ENCODE measurements around the gene LUM.

LUM gene, protein sequence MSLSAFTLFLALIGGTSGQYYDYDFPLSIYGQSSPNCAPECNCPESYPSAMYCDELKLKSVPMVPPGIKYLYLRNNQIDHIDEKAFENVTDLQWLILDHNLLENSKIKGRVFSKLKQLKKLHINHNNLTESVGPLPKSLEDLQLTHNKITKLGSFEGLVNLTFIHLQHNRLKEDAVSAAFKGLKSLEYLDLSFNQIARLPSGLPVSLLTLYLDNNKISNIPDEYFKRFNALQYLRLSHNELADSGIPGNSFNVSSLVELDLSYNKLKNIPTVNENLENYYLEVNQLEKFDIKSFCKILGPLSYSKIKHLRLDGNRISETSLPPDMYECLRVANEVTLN

DNA sequence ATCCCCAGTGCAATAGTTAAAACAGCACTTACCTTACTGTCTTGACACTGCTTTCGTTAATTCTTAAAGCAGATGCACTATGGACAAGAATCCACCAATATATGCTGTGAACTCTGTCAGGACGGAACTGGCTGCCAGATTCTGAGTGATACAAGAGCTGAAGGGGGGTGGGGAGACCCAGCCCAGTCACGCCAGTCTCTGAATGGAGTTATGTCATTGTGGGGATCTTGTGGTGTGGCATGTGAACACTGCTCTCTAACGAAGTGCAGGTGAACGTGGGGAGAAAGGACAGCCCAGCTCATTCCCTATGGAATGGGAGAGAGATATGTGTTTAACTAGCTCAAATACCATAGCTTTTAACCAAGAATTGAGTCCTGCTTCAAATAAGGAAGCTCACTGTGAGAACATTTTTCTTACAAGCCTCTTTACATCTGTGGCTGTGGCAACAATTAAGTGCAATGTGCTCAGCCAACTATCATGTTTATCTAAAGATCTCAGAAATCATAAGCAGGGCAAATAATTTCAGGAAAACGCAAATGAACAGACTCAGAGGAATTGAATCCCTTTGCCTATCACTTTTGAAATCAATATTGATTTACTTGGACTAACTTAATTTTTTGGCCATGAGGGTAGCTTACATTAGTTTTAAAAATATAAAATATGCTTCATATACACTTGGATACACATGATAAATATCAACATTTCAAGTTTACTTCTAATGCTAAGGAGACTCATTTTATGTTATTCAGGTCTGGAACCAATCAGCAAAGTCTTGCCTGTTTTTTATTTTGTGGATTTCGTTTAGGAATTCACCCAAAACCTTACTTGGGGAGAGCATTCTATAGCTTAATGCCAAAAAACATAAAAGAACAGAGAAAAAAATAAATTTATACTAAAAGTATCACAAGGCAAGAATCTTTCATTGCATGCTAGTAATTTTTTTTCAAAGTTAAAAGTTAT, at the start of gene LUM:
Gene LUM (minus strand): TSS at position 129 of the 960 bp plus-strand sequence. CDS start 2,515 bp downstream, outside the sequence.
- DNase-seq (ENCODE audit: low read depth) = no peak

DNA sequence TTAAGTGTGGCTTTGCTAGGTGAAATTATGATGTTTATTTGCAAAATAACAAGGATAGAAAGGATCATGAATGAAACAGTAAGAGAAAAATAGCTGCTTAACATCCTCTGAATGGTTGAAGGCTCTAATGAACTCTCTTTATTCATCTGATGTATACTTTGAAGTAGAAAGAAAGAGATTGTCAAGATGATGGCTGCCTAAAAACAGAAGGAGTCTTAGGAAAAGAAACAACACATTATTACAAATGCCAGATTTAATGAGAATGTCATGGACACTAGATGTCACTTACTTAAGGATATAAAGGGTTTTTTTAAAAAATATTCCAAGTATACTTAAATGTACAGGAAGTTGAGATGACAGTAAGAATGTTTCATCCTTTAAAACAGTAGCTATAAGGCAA, 49.7 kb upstream of the LUM start:
- no peak for DNase-seq (ENCODE audit: low read depth)

DNA sequence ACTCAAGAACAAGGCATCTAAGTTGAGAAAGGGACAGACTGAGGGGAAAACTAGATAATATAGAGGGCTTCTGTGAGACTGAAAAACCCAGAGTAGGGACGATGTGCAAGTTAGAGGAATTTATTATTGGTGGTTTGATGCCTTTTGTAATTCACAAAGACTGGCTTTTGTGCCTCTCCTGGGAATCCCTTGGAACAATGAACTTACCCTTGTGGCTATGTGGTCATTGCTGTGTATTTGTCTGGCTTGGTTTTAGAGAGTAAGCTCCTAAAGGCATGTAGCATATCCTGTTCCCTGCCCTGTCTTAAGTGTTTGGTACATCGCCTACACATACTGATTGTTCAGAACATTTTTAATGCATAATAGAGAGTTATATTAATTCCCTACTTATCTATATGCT, 44.7 kb upstream of the LUM start:
- DNase-seq (ENCODE audit: low read depth) = no peak

DNA sequence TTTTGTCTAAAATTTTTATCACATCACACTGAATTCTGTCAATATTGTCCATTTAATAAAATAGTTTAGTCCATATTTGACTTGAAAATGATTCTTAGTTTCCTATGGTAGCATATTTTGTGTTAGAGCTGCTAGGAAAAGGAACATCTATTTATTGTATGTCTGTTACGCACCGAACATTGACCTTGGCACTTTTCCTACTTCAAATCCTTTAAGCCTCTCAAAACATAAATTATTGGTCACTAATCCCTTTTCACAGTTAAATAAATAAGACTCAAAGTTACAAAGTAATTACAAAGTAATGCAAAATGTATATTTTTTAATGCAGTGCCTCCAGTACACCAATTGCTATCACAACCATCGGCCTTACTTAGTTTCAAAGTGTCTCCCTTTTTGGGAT, 42.8 kb upstream of the LUM start:
- DNase-seq (ENCODE audit: low read depth) = no peak

DNA sequence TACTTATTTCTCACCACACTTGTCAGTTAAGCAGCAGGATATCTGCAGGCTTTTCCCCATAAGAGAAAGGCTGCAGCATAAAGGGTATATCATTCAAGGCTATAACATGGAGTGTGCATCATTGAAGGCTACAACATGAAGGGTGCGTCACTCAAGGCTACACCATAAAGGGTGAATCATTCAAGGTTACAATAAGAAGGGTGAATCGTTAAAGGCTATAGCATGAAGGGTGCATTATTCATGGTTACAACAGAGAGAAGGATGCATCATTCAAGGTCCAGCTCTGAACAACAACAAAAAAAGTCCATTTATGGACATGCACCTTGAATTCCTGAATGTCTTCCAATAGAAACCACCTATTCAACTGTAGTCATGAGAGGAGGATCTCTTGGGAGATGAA, 32.8 kb upstream of the LUM start:
- no peak for DNase-seq (ENCODE audit: low read depth)

DNA sequence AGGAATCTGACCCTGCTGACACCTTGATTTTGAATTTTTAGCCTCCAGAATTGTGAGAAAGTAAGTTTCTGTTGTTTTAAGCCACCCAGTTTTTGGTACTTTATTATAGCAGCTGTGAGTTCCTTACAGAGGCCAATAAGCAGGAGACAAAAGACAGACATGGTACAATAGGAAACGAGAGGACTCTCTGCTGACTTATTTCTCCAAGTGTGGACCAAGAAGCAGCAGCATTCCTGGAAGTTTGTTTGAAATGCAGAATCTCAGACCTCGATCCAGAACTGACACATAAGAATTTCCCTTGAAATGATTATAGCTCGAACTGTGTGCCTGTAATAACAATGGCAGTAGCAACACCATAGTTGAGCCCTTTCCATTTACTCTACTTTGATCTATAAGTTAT, 31.9 kb upstream of the LUM start:
- no peak for DNase-seq (ENCODE audit: low read depth)

DNA sequence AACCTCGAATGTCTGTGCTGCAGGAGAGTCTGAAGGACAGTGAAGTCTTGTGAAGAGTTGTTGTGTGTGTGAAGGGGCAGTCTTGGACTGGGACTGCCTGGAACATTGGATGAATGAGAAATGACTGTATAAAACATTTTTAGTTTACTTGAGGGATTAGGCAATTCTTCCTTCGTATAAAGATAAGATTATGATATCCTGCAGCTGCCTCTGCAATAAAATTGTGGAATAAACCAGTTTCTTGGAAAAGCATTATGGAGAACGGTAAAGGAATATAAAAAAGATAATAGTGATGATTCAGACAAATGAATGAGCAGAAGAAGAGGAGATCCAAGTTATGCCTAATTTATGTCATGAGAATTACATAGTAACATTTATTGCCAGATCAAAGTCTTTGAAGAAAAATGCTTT, 30.9 kb upstream of the LUM start:
- DNase-seq (ENCODE audit: low read depth) = no peak

DNA sequence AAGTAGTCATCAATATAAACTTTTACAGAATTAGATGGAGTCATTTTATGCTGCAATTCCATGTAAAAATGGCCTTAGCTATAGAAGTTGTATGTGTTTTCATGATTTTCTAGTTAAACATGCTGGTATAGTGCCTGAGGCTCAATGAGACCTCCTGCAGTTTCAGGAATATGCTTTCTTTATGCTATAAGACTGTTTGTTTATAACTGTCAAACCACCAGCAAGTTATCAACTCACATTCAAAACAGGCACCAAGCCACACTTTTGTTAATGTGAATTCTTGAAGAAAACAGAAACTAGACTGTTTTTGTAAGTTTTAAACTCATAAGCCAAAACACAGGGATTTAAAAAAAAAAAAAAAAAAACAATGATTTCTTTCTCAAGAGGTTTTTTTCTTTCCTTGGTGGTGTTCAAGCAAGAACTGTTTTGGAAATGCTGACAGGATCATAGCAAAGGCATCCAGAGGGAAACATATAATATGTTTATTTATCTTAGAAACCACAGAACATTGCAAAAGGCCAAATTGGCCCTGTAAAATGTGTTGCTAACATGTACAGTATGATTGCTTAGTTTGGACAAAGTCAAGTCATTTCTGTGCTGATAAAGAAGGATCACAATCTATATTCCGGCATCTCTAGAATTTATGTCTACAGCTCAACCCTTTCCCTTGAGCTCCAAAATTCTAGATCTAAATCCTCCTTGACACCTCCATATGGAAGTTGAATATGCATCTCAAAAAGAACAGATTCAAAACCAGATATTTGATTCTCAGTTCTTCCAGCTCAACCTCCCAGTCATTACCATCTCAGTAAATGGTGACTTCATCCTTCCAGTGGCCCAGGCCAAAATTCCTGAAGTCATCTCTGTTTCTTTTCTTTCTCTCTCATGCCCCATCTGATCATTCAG, 29.0 kb upstream of the LUM start:
- no peak for DNase-seq (ENCODE audit: low read depth)

DNA sequence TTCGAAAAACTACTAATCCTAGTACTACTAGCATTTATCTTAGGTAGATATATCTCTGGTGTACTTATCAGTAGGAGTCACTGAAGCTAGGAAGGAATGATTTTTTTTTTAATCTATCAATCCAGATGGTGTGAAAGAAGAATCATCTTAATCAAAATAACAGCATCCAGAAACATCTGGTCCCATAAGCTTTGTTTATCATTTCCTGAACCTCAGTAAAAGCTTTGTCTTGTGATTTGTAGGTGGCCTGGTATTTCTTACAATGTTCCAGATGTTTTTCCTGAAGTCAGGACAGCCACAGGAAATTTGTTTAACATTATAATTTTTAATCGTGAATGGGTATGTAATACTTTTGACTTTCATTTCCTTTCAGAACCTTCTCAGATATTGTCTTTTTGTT, 28.0 kb upstream of the LUM start:
- no peak for DNase-seq (ENCODE audit: low read depth)

DNA sequence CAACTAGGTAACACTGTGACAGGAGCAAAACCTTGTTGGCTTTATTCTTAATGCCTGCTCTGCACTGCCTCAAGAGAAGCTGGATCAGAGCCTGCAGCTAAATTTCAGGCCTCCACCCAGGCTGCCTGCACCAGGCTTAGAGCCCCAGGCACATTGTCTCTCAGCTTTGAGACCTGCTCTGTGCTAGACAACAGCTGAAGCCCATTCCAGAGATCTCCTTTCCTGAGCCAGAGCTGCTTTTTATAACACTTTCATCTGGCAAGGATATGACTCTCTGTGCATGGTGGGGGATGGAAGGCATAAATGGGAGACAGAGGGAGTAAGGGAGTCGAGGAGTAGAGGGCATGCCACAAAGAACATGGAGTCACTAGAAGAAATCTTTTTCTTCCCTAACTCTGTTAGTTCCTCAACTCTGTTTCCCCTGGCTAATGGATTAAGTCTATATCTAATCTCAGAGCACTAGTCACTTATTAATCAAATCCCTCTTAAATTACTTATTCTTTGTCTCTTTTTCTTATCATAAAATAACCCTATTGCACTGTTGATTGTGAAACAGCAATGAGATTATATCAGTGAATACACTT, 27.1 kb upstream of the LUM start:
- DNase-seq (ENCODE audit: low read depth) = no peak

DNA sequence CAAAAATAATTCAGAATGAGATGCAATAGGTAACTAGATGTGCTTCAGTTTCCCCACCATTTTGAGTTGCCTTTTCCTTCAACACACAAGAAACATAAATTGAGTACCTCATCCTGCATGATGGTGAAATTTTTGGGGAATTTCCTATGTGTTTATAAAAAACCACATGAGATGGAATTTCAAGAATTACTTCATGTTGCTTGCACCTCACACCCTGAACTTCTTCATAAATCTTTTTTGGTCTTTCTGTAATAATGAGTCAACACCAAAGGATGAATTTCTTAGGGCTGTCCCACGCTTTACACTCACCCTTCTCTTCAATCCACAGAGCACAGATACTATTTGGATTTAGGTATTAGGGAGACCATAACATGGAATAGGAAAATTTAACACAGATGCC, 22.6 kb upstream of the LUM start:
- no peak for DNase-seq (ENCODE audit: low read depth)

DNA sequence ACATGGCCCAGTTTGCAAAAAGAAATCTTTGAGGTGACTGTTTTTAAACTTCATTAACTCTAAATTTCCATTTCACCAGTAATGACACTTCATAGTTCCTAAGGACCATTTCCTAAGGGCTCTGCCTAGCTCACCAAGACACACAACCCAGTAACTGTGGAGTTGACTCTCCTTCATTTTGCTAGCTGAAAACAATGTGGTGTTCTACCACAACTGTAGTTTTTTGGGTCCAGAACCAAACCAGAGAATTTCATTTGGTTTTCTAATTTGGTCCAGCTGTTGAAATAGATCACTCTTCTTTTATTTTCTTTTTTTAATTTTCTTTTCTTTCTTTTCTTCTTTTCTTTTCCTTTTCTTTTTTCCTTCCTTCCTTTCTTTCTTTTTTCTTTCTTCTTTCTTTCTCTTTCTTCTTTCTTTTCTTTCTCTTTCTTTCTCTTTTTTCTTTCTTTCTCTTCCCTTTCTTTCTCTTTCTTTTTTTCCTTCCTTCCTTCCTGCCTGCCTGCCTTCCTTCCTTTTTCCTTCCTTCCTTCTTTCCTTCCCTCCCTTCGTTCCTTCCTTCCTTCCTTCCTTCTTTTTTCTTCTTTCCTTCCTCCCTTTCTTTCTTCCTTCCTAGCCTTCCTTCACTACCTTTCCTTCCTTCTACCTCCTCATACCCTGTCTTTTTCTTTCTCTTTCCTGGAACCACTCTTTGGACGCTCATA, 18.5 kb upstream of the LUM start:
- no peak for DNase-seq (ENCODE audit: low read depth)

DNA sequence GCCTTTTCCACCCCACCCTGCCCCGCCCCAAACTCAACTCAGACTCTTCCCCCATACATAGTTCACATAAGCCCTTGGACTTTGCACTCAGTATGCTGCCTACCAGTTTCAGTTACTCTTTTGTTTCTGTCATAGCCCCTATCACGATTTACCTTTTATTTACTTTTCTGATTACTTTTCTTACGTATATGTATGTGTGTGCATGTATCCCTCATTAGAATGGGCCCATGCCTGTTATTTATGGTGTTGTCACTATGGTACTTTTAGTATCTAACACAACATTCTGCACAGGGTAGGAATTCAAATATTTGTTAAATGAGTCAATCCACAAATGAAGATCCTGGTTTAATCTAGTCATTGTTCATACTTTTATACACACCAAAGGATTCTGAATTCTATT, 16.5 kb upstream of the LUM start:
- DNase-seq (ENCODE audit: low read depth) = no peak

DNA sequence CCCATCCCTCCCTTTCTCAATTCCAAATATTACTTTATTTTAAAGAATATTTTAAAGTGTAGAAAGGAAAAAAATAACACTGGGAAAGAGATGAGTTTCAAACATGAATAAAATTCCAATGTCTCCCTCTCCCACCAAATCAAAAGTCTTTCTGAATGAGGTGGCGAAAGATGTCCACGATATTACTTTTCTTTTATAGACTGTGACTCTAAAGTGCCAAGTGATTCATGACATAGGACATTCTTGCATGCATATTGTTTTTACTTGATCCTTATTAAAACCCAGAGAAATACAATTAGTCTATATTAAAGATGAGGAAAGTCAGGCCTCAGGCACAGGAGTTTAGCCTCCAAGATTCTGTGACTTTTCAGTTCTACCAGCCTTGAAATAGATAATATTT, 16.0 kb upstream of the LUM start:
- no peak for DNase-seq (ENCODE audit: low read depth)

DNA sequence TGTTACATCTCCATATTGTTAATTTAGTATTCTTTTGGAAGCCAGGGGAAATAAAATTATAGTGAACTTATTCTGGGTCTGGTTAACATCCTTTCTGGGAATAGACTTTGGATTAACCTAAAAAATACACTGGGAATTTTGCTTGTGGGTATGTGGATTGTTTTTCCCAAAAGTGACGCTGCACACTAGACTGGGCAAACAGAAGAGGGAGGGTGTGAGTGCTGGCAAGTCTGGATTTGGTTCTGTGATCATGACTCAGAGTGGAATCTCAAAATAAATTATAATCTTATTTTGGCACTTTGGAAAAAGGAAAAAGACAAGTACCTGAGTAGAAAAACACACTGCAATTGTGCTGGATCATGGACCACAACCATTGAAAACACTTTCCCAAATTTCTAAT, 15.2 kb upstream of the LUM start:
- DNase-seq (ENCODE audit: low read depth) = no peak

DNA sequence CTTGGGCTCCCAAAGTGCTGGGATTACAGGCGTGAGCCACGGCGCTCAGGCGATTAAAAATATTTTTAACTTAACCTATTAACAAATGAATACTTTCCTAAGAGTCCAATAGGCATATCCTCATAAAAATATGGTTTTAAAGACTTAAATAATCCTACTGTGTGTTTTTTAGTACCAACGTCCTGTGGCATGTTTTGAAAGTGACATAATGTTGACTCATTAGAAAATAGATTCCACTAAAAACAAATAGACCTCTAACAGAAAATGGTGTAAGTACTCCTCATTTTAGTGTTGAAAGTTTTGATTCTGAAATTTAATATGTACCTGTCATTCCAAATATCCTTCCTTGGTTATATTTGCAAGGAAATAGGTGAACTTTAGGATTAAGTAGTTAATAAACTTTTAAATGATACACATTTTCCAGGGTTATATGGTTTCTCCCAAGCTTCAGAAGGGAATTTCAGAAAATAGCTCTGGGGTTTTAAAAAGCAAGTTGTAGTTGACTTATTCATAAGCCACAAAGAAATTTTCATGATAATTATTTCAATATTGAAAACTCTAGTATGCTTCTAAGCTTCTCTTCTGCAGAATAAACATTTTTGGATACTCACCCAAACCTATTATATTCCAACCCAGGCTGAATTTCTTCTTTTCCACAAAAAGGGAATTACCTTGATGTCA, 12.1 kb upstream of the LUM start:
- no peak for DNase-seq (ENCODE audit: low read depth)

DNA sequence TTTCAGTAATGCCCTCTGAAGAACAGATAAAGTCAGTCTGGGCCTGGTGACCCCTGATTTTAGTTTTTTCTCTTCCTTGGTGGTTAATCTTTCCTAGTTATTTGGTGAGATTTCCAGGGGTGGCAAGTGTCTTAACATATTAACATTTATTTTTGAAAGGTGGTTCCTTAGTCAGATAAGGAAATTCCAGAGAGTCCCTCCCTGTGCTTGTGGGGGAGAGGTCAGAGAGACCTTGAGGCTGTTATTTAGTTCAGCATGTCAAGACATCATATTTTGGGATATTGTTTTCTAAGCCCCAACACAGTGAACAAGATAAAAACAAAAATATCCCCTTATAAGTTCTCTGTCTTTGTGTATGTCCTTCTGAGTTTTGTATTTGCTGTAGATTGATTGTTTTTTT, 9.5 kb upstream of the LUM start:
- no peak for DNase-seq (ENCODE audit: low read depth)

DNA sequence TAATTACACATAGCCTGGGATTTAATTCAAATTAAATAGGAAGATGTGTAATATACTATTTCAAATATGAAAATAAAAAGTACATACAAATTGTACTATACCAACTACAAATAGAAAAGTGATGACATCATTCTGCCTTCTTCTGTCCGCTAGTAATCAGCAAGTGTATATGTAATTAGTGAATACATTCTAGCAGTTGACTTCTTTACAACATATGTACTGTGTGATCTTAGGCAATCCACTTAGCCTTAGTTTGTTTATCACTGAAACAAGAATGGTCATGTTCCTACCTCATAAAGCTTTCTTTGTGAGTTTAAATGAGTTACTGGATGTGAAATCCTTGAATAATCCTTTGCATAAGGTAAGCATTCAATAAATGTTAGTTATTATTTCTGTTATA, 7.8 kb upstream of the LUM start:
- no peak for DNase-seq (ENCODE audit: low read depth)

DNA sequence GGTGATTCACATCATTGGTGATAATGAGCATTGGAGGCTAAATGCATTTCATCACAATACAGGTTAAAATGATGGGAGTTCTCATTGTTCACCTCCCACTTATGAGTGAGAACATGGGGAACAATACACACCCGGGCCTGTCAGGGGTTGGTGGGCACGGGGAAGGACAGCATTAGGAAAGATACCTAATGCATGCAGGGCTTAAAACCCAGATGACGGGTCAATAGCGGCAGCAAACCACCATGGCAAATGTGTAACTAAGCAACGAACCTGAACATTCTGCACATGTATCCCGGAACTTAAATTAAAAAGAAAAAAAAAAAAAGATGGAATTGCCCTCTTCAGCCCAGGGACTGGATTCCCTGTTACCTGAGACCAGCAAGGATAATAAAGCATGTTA, 2.3 kb upstream of the LUM start:
- DNase-seq (ENCODE audit: low read depth) = no peak

DNA sequence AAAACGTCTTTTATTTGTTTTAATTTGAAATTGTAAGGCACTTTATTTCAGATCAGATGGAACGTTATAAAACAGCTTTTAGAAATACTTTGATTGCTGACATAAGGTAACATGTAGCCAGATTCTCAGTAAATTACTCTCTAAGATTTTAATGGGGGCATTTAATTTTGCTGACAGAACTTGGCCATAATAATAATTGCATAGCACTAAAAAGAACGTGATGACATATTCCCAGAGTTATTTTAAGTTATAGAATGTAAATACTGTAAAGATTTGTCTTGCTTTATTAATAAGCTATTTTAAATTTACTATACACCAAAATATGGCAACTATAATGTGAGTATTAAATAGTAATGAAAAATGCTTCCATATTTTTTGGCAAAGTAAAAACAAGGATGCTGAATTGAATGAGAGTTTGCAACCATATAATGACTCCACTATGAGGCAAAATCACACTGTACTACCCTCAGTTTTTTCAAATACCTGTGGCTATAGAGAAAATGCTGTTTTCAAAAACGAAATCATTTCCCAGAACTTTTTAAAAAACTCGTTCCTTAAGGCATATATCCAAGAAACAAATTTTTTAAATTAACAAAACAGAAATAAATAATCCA, 876 bp downstream of the LUM start:
- DNase-seq (ENCODE audit: low read depth) = no peak
